ENCODE measurements around the gene PIEZO2.
"Not testable (repeated sequence)": the region's sequence is repeated elsewhere in the genome, so short reads cannot be mapped to it uniquely, and the experiment has no call there.

PIEZO2 gene

GRCh38 chr18:10622982-10623381 lies 526.4 kb downstream of the PIEZO2 start:
- DNase-seq (ENCODE audit: low read depth in 3 of 3) = not testable (repeated sequence)

- DNase-seq (ENCODE audit: low read depth in 3 of 3) = not testable (repeated sequence)
Observed at GRCh38 chr18:10620670-10621329, 528.6 kb downstream of the PIEZO2 start.
